Esophagus (tissue), 2 donors: Measurements from ENCODE around the gene ANKMY1. TPM values are rescaled to one million over a fixed set of nuclear protein-coding genes. Genes with fewer than 3 reads are reported as not detected.

Source experiments
- H3K27ac ChIP-seq, 2 donors: one replicate each; pipeline ENCODE4 v1.5.1; 2013; ENCODE audit warnings: low read depth in 2 of 2, mild to moderate bottlenecking in 2 of 2, inconsistent platforms in 1 of 2, low read length in 1 of 2, moderate library complexity in 1 of 2
- H3K27me3 ChIP-seq, 2 donors: one replicate each; pipeline ENCODE4 v1.6.1; 2013; ENCODE audit warnings: low read length in 2 of 2, control low read depth in 1 of 2, mild to moderate bottlenecking in 1 of 2; ENCODE audit not compliant: insufficient read depth in 2 of 2, control insufficient read depth in 1 of 2
- H3K36me3 ChIP-seq, 2 donors: one replicate each; pipeline ENCODE4 v1.6.1; 2013; ENCODE audit warnings: low read length in 1 of 2; ENCODE audit not compliant: control insufficient read depth in 2 of 2, insufficient read depth in 2 of 2
- H3K4me1 ChIP-seq, 2 donors: one replicate each; pipeline ENCODE4 v1.6.1; 2013; ENCODE audit warnings: low read length in 1 of 2; ENCODE audit not compliant: control insufficient read depth in 2 of 2, insufficient read depth in 2 of 2
- H3K4me3 ChIP-seq, 2 donors: one replicate each; pipeline ENCODE4 v1.5.1; 2013; ENCODE audit warnings: low read length in 2 of 2, mild to moderate bottlenecking in 2 of 2, low read depth in 1 of 2, moderate library complexity in 1 of 2
- H3K9me3 ChIP-seq, 2 donors: one replicate each; pipeline ENCODE4 v1.6.1; 2013; ENCODE audit warnings: mild to moderate bottlenecking in 2 of 2, low read depth in 1 of 2, low read length in 1 of 2, moderate library complexity in 1 of 2; ENCODE audit not compliant: control insufficient read depth in 2 of 2, insufficient read depth in 1 of 2
- WGBS, 2 donors: extraction: QIAGEN DNeasy Blood & Tissue Kit; methylation state at CpG; one replicate each; pipeline ENCODE4 v1.1.7; 2013; 5-methylcytosine and 5-hydroxymethylcytosine counted together
- polyA plus RNA-seq, 2 donors: library from polyadenylated mRNA; stranded (reverse); fragments of 200-250 nt; gene quantifications; one replicate each; pipeline ENCODE4 v1.2.3, GENCODE V29; 2013
- donor health status: healthy with polysubstance abuse.
- donor health status: Bipolar disorder and iron deficiency.

ANKMY1 gene
- polyA plus RNA-seq, 2 donors = 4.8 to 16.2 TPM

- H3K36me3 ChIP-seq = peaks cover 4 to 30% of the 10 kb centered on the region in 2 donors
- no peaks in the 10 kb centered on the region for H3K9me3 ChIP-seq
- peaks cover 4 to 38% of the 10 kb centered on the region in 2 donors for H3K4me1 ChIP-seq
- 40 to 47% methylated on average over 27 of the region's 27 CpGs for WGBS, 2 donors
- peak overlapping the region; percentile 92 to 96 for H3K27ac ChIP-seq
- H3K4me3 ChIP-seq = no peak overlapping the region
- no peaks in the 10 kb centered on the region for H3K27me3 ChIP-seq
Observed at GRCh38 chr2:240579771-240580614, 22.2 kb upstream of the ANKMY1 start.

GRCh38 chr2:240579071-240579762 is 21.4 kb upstream of the ANKMY1 start:
- H3K9me3 ChIP-seq = no peaks in the 10 kb centered on the region
- H3K27me3 ChIP-seq = no peaks in the 10 kb centered on the region
- peaks cover 0 to 38% of the 10 kb centered on the region in 2 donors for H3K4me1 ChIP-seq
- H3K27ac ChIP-seq = peak overlapping the region; percentile 92 to 96
- 88 to 92% methylated on average over 12 of the region's 12 CpGs for WGBS, 2 donors
- no peak overlapping the region for H3K4me3 ChIP-seq
- H3K36me3 ChIP-seq = peaks cover 4 to 35% of the 10 kb centered on the region in 2 donors

DNA sequence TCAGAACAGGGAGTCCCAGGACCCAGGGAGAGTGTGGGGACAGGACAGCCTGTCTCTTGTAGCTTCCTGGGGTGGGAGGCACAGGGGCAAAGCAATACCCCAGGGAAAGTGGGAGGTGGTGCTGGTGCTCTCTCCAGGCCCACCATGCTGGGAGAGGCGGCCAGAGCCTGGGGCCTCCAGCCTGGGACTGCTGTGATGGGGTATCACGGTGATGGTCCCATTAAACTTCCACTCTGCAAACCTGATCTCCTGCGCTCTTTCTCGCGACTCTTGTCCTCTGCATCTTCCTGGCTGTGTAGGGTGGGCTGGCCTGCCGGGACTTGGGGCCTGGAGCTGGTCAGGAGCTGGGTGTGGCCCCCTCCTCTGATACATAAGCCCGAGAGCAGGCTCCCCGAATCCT is 20.7 kb upstream of the ANKMY1 start:
- Histone ChIP-seq H3K27ac (peak overlapping the region in 1 of 2 donors; percentile 51), H3K36me3 (peaks cover 4 to 39% of the 10 kb centered on the region in 2 donors), H3K4me3 (no peak overlapping the region), H3K27me3 (no peaks in the 10 kb centered on the region), H3K4me1 (peaks cover 0 to 39% of the 10 kb centered on the region in 2 donors), H3K9me3 (no peaks in the 10 kb centered on the region)
- 89 to 92% methylated on average over 8 of the region's 8 CpGs for WGBS, 2 donors

- 73 to 78% methylated on average over 9 of the region's 9 CpGs for WGBS, 2 donors
- H3K4me3 ChIP-seq = no peak overlapping the region
- peaks cover 4 to 44% of the 10 kb centered on the region in 2 donors for H3K36me3 ChIP-seq
- H3K27ac ChIP-seq = no peak overlapping the region
- peaks cover 0 to 44% of the 10 kb centered on the region in 2 donors for H3K4me1 ChIP-seq
- no peaks in the 10 kb centered on the region for H3K9me3 ChIP-seq
- no peaks in the 10 kb centered on the region for H3K27me3 ChIP-seq
Observed at GRCh38 chr2:240578110-240578450, 20.3 kb upstream of the ANKMY1 start.

DNA sequence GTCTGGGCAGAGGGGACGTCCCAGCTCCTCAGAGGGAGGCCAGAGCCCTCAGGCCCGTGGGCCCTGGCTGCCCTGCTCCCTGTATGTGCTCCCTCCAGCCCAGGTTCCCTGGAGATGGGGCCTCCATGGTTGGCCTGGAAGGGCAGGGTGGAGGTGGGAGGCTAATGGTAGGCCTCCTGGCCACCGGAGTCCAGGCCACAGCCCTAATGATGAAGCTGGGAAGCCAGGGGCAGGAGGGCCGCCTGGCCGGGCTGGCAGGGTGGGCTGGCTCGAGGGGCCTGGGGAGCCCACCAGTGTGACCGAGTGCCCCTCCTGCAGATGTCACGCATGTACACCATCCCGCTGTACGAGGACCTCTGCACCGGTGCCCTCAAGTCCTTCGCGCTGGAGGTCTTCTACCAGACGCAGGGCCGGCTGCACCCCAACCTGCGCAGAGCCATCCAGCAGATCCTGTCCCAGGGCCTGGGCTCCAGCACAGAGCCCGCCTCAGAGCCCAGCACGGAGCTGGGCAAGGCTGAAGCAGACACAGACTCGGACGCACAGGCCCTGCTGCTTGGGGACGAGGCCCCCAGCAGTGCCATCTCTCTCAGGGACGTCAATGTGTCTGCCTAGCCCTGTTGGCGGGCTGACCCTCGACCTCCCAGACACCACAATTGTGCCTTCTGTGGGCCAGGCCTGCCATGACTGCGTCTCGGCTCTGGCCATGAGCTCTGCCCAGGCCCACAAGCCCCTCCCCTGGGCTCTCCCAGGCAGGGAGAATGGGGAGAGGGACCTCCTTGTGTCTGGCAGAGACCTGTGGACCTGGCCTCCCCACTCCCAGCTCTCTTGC is 19.7 kb upstream of the ANKMY1 start:
- H3K9me3 ChIP-seq = no peaks in the 10 kb centered on the region
- no peaks in the 10 kb centered on the region for H3K27me3 ChIP-seq
- H3K4me3 ChIP-seq = no peak overlapping the region
- H3K36me3 ChIP-seq = peaks cover 4 to 46% of the 10 kb centered on the region in 2 donors
- H3K27ac ChIP-seq = no peak overlapping the region
- peaks cover 0 to 46% of the 10 kb centered on the region in 2 donors for H3K4me1 ChIP-seq
- 88 to 92% methylated on average over 26 of the region's 26 CpGs for WGBS, 2 donors

GRCh38 chr2:240576436-240577205 is 18.8 kb upstream of the ANKMY1 start:
- Histone ChIP-seq H3K27me3 (no peaks in the 10 kb centered on the region), H3K4me3 (no peak overlapping the region), H3K4me1 (peaks cover 0 to 46% of the 10 kb centered on the region in 2 donors), H3K36me3 (peaks cover 4 to 49% of the 10 kb centered on the region in 2 donors), H3K27ac (peak overlapping the region in 1 of 2 donors; percentile 85), H3K9me3 (no peaks in the 10 kb centered on the region)
- 91 to 92% methylated on average over 31 to 32 of the region's 32 CpGs for WGBS, 2 donors

DNA sequence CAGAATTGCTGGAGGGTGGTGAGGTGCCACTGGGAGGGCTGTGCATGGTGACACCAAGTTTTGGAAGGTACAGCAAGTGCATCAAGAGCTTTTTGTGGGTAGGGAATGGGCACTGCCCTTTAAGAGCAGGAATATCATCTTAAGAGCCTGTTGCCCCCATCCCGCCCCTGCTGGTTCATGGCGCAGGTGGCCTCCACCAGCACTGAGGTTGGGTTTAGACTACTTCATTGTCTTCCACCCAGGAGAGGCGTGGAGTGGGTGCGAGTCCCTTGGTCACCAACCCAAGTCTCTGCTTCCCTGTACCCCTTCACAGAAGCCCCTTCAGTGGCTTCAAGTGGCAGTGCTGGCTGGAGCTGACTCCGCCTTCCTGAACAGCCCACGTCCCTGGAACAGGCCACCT is 18.2 kb upstream of the ANKMY1 start:
- Histone ChIP-seq H3K4me1 (peaks cover 1 to 47% of the 10 kb centered on the region in 2 donors), H3K36me3 (peaks cover 4 to 49% of the 10 kb centered on the region in 2 donors)
- 77 to 79% methylated on average over 6 of the region's 6 CpGs for WGBS, 2 donors

DNA sequence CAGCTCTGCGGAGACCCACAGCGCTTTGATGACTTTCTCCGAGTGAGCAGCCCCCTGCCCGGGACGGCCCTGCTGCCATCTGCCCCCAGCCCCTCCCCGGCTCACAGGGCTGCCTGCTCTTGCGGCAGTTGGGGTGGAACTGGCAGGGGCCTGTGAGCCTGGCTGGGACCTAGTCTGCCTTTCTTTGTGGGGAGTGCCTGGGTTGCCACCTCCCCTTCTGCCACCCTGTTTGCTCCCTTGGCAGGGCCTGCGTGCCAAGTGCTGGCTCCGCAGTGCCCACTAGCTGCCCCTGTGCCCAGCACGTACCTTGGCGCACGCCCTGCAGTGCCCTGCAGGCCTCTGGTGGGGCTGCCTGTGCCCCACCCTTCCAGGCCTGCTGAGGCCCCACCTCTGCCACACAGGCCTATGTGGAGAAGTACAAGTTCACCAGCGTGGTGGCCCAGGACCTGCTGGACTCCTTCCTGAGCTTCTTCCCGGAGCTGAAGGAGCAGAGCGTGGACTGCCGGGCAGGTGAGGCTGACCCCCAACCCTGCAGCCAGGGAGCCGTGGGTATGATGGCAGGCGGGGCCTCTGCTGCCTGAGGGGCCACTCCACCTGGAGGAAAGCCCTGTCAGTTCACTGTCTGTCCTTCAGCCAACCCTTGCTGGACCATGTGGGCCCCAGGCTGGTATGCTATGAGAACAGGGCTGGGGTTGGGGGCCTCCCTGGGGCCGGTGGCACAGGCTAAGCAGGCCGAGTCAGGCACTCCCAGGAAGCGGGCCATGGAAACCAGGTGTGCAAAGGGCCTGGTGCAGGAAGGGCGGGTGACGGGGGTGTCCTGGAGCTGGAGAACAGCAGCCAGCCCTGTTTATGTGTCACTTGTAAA is 17.5 kb upstream of the ANKMY1 start:
- 53 to 71% methylated on average over 22 to 23 of the region's 23 CpGs for WGBS, 2 donors

More for the DNA sequence above, 18.2 kb upstream of the ANKMY1 start:
- Histone ChIP-seq H3K27ac (peak overlapping the region; percentile 85 to 88), H3K4me3 (no peak overlapping the region), H3K9me3 (no peaks in the 10 kb centered on the region), H3K27me3 (no peaks in the 10 kb centered on the region)

More for the DNA sequence above, 17.5 kb upstream of the ANKMY1 start:
- Histone ChIP-seq H3K4me1 (peaks cover 7 to 51% of the 10 kb centered on the region in 2 donors), H3K27ac (peak overlapping the region; percentile 85 to 88), H3K27me3 (no peaks in the 10 kb centered on the region), H3K9me3 (no peaks in the 10 kb centered on the region), H3K4me3 (peak overlapping the region in 1 of 2 donors; percentile 12), H3K36me3 (peaks cover 4 to 49% of the 10 kb centered on the region in 2 donors)
